Activated naive CD4-positive, alpha-beta T cell treated with anti-CD3 and anti-CD28 coated beads, Interleukin-2, amount 50 U/mL, for 24 hours (primary cell): ENCODE measurements around the gene TMEM39B.

Experiments used
- H3K27ac Mint-ChIP-seq: one replicate; pipeline ENCODE4 v1.8.0; 2021; ENCODE audit warnings: mild to moderate bottlenecking, mixed read lengths
- H3K27me3 Mint-ChIP-seq: one replicate; pipeline ENCODE4 v1.8.0; 2021; ENCODE audit warnings: mixed read lengths
- H3K36me3 Mint-ChIP-seq: one replicate; pipeline ENCODE4 v1.8.0; 2021; ENCODE audit warnings: mixed read lengths
- H3K4me1 Mint-ChIP-seq: one replicate; pipeline ENCODE4 v1.8.0; 2021; ENCODE audit warnings: mixed read lengths
- H3K4me3 Mint-ChIP-seq: one replicate; pipeline ENCODE4 v1.8.0; 2021; ENCODE audit warnings: mild to moderate bottlenecking, mixed read lengths
- H3K9me3 Mint-ChIP-seq: one replicate; pipeline ENCODE4 v1.8.0; 2021; ENCODE audit warnings: mixed read lengths

The TMEM39B gene

DNA sequence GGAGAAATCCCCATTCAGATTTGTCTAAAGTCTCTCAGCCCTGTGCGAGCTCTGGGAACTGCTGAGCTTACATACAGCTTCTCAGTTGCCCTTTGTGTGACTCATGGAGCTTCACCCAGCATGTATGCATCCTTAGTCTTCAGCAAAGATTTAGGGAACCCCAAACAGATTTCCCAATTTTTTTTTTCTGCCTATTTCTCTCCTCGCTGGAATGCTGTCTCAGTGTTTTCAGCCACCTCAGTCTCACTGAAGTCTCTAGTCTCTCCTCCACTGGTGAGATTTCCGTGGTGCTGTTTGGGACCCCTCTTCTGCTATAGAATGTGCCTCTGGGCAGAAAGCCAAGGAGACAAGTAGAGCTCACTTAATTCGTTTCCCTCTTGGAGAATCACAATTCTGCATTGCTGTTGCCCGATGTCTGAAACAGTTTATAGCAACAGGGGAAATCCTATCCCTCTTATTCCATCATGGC lies 78.6 kb downstream of the TMEM39B start:
- H3K36me3 Mint-ChIP-seq = peaks cover 13% of the 10 kb centered on the region
- H3K27me3 Mint-ChIP-seq = no peaks in the 10 kb centered on the region
- H3K27ac Mint-ChIP-seq = peak overlapping the region; percentile 6
- H3K4me1 Mint-ChIP-seq = peaks cover 31% of the 10 kb centered on the region
- no peak overlapping the region for H3K4me3 Mint-ChIP-seq
- H3K9me3 Mint-ChIP-seq = no peaks in the 10 kb centered on the region
